ELF-1 (cell line): ENCODE measurements around the gene PAK6.

Experiments
- DNase-seq: peaks from one replicate; pipeline ENCODE4 v3.0.0-alpha.2; 2016; ENCODE audit warnings: low read depth, low spot score

Gene PAK6

GRCh38 chr15:40292246-40292645 lies 53.4 kb downstream of the PAK6 start:
- no peak for DNase-seq

GRCh38 chr15:40293006-40293405 lies 54.1 kb downstream of the PAK6 start:
- DNase-seq, result no peak

DNA sequence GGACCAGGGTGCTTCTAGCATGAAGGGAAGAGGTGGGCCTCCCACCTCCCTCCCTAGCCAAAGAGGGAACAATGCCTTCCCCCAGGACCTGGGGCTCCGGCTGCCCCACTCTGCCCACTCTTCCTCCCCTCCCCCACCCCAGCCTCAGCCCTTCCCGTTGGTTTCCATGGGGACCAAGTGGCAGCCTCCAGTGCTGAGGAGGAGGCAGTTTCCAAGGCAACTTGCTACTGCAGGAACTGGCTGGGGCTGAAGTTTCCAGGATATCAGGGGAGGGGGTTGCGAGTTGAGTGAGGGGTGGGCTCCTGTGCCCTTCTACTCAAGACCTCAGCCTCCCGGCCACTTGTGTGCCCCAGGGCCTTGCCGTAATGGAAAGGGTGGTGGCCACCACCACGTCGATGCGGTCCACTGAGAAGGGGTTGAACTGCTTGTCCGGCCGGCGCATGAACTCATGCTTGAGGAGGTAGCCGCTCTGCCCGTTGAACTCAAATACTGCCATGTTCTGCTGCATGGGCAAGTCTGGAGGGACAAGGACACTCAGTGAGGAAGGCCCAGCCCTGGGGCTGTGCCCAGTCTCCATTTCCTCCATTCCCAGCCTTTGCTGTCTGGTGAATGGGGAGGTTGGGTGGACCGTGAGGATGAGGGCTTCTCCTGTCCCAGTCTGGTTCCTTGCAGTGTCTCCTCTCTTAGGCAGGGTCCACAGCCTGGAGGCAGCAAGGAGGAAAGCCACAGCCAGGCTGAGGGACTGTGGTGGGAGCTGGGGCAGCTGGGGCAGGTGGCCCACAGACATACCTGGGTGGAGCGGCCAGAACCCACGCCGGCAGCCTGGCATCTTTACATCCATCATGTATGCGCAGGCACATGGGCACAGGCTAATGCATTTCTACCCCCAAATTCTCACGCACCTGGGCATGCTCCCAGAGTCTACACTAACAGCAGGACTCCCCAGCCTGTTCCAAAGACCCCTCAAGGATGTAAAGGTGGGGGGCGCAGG lies 55.3 kb downstream of the PAK6 start:
- no peak for DNase-seq

DNA sequence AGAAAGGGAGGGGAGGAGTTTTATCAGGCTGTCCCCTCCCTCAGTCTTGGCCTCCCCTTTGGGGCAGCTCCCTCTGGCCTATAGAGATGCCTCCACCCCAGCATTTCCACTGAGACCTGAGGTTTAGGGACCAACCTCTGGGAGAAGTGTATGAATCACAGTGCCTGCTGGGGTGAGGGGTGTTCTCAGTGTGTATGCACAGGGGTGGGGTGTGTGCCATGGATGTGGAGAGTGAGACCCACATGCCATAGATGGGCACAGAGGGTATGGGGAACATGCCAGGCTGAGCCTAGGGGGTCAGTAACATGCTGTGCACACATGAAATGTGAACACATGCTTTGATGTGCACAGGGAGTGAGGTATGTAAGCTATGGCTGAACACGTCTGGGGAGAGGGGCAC lies 56.4 kb downstream of the PAK6 start:
- no peak for DNase-seq

GRCh38 chr15:40295877-40296560 lies 57.2 kb downstream of the PAK6 start:
- DNase-seq, result no peak

DNA sequence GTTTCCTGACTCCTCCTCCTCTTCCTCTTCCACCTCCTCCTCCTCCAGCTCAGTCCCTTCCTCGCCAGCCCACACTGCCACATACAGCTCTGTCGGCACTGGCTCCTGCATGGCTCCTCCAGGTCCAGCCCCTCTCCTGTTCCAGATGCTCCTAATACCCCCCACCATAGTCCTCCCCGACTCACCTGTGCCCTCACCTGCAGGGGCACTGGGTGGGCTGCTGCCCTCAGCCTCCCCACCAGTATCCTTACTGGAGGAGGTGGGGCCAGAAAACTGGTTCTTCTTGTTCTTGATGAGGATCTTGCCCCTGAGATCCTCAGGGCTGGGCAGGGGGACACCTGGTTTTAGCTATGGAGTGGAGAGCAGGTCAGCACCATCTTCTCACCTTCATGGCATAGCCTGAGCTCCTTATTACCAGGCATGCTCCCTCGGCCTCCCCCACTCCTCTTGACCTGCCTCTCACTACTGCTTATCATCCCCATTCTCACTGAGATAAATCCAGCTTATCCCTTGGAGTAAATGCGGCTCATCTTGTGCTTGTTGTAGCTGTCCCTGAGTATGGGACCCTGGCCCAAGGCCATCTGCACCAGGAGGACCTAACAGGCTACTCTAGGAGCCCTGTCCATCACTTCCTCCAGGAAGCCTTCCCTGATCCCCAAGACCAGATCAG lies 57.8 kb downstream of the PAK6 start:
- no peak for DNase-seq

DNA sequence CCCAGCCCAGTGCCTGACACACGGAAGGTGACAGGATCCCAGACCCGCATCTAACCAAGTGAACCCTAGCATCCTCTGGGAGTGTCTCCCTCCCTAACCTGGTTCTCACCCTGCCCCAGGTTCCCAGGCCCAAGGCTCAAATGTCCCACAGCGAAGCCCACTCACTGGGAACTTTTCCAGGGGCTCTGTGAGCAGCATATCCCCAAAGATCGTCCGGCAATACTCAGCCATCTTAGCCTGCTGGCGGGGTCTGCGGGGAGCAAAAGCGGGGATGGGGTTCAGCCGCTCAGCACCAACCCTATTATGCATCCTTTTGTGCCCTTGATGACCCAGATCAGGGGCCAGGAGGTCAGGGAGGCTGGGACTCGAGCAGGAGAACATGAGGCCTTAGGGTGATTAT lies 58.5 kb downstream of the PAK6 start:
- DNase-seq, result no peak

DNA sequence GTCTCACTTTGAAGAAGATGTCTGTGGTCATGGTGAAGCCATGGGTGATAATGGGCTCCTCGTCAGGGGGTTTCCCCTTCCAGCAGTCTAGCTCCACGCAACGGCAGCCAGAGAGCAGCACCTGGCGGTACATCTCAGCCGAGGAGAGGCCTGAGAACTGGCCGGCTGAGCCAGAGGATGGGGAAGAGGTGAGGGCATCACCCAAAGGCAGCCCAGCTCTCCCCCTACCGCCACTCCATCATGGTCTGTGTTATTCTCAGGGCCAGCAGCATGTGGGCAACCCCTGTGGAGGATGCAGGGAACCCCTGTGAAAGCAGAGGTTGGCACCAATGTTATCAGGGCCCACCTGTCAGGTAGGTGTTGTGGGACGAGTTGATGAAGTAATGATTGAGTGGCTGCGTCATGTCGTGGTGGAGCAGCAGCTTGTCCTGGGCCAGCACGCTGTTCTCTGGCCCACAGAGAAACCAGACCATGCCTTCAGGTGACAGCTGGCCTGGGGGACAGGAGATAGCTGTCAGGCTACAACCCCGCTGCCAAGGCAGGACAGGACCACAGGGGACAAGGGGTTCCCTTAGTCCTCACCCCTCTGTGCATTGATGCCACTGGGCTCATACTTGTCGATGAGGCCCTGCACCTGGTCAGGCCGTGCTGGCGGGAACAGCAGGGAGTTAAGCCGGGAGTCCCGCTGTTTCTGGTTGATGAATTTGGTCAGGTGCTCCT lies 59.5 kb downstream of the PAK6 start:
- no peak for DNase-seq

DNA sequence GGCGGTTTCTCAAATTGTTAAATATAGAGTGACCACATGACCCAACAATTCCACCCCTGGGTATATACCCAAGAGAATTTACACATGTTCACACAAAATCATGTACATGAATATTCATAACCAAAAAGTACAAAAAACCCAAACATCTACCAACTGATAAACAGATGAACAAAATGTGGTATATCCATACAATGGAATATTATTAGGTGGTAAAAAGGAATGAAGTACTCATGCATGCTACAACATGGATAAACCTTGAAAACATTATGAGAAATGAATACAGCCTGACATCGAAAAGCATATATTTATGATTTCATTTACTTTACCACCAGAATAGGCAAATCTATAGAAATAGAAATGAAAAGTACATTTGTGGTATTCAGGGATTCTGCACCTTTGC lies 61.5 kb downstream of the PAK6 start:
- DNase-seq, result no peak

DNA sequence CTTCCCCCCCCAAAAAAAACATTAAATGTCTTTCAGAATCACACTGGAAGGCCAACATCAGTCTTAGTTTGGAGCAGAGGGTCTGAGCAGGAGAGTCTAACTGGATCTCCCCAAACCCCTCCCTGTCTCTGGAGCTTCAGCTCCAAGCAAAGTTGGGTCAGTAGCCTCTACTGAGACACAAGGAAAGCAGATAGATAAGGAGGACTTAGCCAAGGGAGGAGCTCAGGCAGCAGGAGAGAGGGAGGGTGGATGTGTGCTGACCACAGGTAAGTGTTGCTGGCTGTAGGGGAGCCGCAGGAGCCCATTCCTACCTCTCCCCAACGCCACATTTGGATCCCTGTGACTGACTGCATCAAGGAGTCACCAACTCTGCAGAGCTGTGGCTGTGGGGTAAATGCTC lies 61.9 kb downstream of the PAK6 start:
- DNase-seq, result no peak

GRCh38 chr15:40301467-40302179 lies 62.8 kb downstream of the PAK6 start:
- DNase-seq, result peak; percentile 84

DNA sequence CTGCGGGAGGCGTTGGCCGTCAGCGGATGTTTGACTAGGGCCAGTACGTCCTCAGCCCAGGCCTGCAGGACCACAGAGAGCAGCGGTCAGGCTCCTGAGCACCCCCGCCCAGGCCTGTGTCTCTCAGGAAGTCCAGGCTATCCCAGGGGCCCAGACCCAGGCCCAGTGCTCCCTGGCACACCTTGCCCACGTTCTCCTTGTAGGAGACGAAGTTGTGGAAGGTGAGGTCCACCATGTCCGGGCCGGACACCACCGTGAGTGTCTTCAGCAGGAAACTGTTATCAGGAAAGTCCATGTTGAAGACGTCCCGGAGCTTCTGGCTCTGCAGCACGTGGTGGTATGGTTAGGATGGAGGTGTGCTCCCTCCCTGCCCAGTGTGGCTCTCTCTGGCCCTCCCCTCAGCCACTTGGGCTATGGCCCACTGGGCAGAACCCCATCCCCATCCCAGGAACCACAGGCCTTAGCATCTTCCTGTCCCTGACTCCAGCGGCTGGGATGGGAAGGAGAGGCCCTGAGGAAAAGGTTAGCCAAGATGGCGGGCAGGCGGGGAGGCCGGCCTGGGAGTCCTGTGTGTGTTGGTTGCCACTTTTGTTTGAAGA lies 63.5 kb downstream of the PAK6 start:
- DNase-seq, result no peak

DNA sequence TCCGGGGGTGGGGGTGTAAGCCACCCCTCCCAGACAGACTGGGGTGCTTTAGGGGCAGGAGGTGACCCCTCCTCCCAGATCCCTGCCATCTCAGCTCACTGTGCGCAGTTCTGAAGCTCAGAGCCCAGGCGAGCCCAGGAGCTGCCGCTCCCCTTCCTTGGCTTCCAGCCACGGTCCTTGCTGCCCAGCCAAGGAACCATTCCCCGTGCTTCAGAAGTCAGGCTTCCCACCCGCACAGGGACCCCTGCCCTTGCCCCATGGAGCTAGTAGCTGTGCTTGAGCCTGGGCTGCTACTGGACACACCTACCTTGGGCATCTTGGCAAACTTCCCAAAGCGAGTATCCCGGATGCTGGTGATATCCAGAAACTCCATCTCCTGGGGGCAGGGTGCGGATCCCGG lies 64.1 kb downstream of the PAK6 start:
- no peak for DNase-seq

DNA sequence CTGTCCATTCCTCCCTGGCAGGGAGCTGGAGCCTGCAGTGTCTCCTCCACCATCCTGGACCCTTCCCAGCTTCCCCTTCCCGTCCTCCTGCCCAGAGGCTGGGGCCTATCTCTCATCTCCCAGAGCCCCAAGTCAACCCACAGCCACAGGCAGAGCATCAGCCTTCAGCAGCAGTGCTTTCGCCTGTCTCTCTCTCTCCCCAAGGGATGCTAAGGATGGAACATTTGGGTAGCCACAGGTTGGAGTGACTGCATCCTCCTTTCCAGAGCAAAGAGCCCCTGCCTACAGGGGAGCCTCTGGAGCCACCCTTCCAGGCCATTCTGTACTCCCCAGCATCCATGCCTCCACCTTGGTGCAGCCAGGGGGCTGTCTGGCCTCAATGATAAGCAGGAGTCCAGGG lies 64.7 kb downstream of the PAK6 start:
- no peak for DNase-seq

- DNase-seq, result no peak
Measured at GRCh38 chr15:40305281-40305680, 66.4 kb downstream of the PAK6 start.

GRCh38 chr15:40306371-40306770 lies 67.5 kb downstream of the PAK6 start:
- DNase-seq, result no peak

GRCh38 chr15:40306908-40307307 lies 68.0 kb downstream of the PAK6 start:
- DNase-seq, result no peak

DNA sequence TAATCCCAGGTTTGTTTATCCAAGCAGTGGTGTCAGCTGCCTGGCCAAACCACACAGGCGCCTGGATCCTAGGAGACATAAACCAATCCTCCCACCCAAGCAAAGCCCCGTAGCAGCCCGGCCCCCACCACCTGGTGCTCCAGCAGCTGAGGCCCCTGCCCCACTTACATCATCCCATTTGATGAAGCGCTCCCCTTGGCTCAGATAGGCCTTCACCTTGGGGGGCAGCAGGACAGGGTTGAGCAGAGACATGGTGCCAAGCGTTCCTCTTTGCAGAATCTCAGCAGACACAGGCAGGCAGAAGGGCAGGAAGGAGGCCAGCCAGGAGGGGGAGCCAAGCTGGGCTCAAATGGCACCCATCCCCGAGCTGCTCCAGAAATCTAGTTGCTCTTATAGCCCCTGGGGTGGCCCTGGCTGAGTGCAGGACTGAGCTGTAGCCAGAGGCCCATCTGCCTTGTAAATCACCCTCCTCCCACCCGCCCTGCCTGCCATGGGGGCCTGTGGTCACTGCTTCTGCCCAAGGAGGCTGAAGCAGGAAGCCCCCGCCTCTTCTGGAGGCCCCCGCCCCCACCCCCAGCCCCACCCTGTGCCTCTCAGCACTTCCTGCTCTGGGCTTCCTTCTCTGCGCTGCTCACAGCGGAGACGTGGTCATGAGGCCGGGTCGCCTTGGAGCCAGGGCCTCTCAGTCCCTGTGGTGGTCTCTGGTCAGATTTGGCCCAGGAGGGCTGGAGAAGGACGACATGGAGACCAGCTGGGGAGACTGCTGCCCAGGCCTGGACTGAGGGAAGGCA lies 68.8 kb downstream of the PAK6 start, which contains the start of gene PLCB2:
Gene PLCB2 (minus strand): TSS at position 515 of the 791 bp plus-strand sequence. CDS start 263 bp downstream, at position 252.
- DNase-seq, result peak; percentile 76

DNA sequence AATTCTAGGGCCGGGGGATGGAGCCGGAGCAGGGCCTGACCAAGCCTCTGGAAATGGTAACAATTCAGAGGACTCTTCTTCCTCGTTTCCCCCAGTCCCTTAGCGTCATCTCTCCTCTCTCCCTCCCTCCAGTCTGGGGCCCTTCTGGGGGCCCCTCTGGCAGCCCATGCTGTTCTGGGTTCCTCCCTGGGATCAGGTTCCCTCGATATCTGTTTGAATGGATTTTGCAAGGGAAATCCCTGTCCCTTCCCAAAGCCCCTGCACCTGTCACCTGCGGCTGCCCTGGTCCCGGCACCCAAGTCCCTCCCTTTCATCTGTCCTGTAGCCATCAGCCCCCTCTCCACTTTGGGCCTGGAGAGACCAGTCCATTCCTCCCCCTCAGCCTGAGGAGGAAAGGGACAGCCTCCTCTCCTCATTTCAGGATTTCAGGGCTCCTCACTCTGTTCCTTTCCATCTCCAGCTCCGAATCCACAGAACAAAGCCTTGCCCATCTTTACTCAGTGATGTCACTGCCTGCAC lies 70.5 kb downstream of the PAK6 start:
- DNase-seq, result no peak
